K562 (cell line): ENCODE data around the gene MCEE. TPM values are rescaled to one million over a fixed set of nuclear protein-coding genes. Genes with fewer than 3 reads are reported as not detected.

ENCODE experiments used
- CBX1 ChIP-seq: sonication (generic); IDR thresholded peaks from 2 replicates; pipeline ENCODE4 v1.6.1; 2016; ENCODE audit warnings: antibody characterized with exemption, low read depth, mild to moderate bottlenecking
- COPS2 ChIP-seq: fragments of 450-650 bp; conservative IDR thresholded peaks from 2 replicates; pipeline ENCODE4 v1.6.1; 2016; ENCODE audit warnings: mild to moderate bottlenecking, moderate library complexity
- EHMT2 ChIP-seq: fragments of 450-650 bp; IDR thresholded peaks from 2 replicates; pipeline ENCODE4 v1.6.1; 2018; ENCODE audit warnings: antibody characterized with exemption
- HCFC1 ChIP-seq: IDR thresholded peaks from 2 replicates; pipeline ENCODE4 v1.6.1; 2012; ENCODE audit warnings: low read depth, low read length, improper control_type of control experiment
- HMGN3 ChIP-seq: IDR thresholded peaks from 2 replicates; pipeline ENCODE4 v1.6.1; 2011; ENCODE audit warnings: borderline replicate concordance, low read depth, mild to moderate bottlenecking, mixed read lengths, low read length; ENCODE audit not compliant: insufficient read length; ENCODE audit errors: extremely low read depth
- MEIS2 ChIP-seq: fragments of 450-650 bp; IDR thresholded peaks from 2 replicates; pipeline ENCODE4 v1.6.1; 2014; ENCODE audit warnings: mild to moderate bottlenecking; ENCODE audit not compliant: partially characterized antibody
- MTA3 ChIP-seq: fragments of 450-650 bp; formaldehyde crosslinking; IDR thresholded peaks from 2 replicates; pipeline ENCODE4 v1.6.1; 2017; ENCODE audit warnings: mild to moderate bottlenecking, borderline replicate concordance
- MYC ChIP-seq, 2 experiments: fragments of 250-450 bp in 1 of 2; sonication (Bioruptor Pico) in 1 of 2; IDR thresholded peaks; 2 replicates each; pipeline versions ENCODE4 v1.5.1 to v1.6.1; 2012 to 2021; ENCODE audit warnings: low read depth in 2 of 2, borderline replicate concordance in 1 of 2, improper control_type of control experiment in 1 of 2, low read length in 1 of 2, mild to moderate bottlenecking in 1 of 2, moderate library complexity in 1 of 2
- POLR2G ChIP-seq: fragments of 200-400 bp; formaldehyde crosslinking; IDR thresholded peaks from 2 replicates; pipeline ENCODE4 v1.6.1; 2017; ENCODE audit warnings: low read depth, mild to moderate bottlenecking, antibody characterized with exemption, low read length, moderate library complexity
- POU5F1 ChIP-seq: fragments of 150-350 bp; IDR thresholded peaks from 2 replicates; pipeline ENCODE4 v1.6.1; 2014; ENCODE audit warnings: borderline replicate concordance, low read length, low read depth, mild to moderate bottlenecking; ENCODE audit not compliant: partially characterized antibody
- RFX7 ChIP-seq: fragments of 250-450 bp; sonication (Bioruptor Pico); IDR thresholded peaks from 2 replicates; pipeline ENCODE4 v1.5.1; 2021; ENCODE audit warnings: mild to moderate bottlenecking
- RNF2 ChIP-seq: sonication (generic); IDR thresholded peaks from 2 replicates; pipeline ENCODE4 v1.6.1; 2016
- SIN3A ChIP-seq, 2 experiments: fragments of 150-350 bp in 1 of 2; IDR thresholded peaks; 2 replicates each; pipeline ENCODE4 v1.6.1; 2011 to 2016; ENCODE audit warnings: borderline replicate concordance in 2 of 2, low read depth in 2 of 2, low read length in 2 of 2, mild to moderate bottlenecking in 2 of 2, moderate library complexity in 2 of 2; ENCODE audit not compliant: control insufficient read depth in 1 of 2
- TBL1XR1 ChIP-seq, 2 experiments: IDR thresholded peaks; 2 replicates each; pipeline ENCODE4 v1.6.1; 2012; ENCODE audit warnings: improper control_type of control experiment in 2 of 2, low read length in 2 of 2, mild to moderate bottlenecking in 1 of 2
- XRCC5 ChIP-seq: fragments of 200-400 bp; formaldehyde crosslinking; IDR thresholded peaks from 2 replicates; pipeline ENCODE4 v1.6.1; 2017; ENCODE audit warnings: low read depth, mild to moderate bottlenecking, low read length
- ZEB2 ChIP-seq: fragments of 450-650 bp; IDR thresholded peaks from 2 replicates; pipeline ENCODE4 v1.6.1; 2016
- polyA plus RNA-seq, 8 experiments: library from polyadenylated mRNA; depleted of rRNA in 4 of 8; stranded (reverse) in 5 of 8; unstranded in 3 of 8; fragments of >200 nt; fragmentation: Nextera tagmentation in 2 of 8; fragmentation: Illumina TruSeq in 1 of 8; extraction: Ambion mirVana in 2 of 8; extraction: Trizol in 1 of 8; gene quantifications; 2 replicates each; pipeline versions ENCODE4 v1.2.1 to v1.2.3, GENCODE V29; 2011 to 2014; ENCODE audit warnings: inconsistent platforms in 1 of 8, missing spikeins in 1 of 8
- total RNA-seq, 7 experiments: library from RNA; depleted of rRNA in 6 of 7; stranded (reverse); fragments of >200 nt in 6 of 7; fragmentation: Illumina TruSeq in 2 of 7; extraction: Trizol in 2 of 7; gene quantifications; 2 replicates each; pipeline versions ENCODE4 v1.2.1 to v1.2.3, GENCODE V29; 2011 to 2021; ENCODE audit warnings: low replicate concordance in 1 of 7
- TF ChIP-seq, protein P1 (sequence below), 2 experiments: fragments of 450-650 bp in 1 of 2; sonication (generic) in 1 of 2; formaldehyde crosslinking; conservative IDR thresholded peaks; 2 replicates each; pipeline versions ENCODE4 v1.4.0 to v1.8.1; 2020 to 2022; ENCODE audit warnings: mild to moderate bottlenecking in 1 of 2, missing genetic modification reagents in 1 of 2
- TF ChIP-seq, protein P2 (sequence below): fragments of 450-650 bp; IDR thresholded peaks from 2 replicates; pipeline ENCODE4 v1.6.1; 2016
- TF ChIP-seq, protein P3 (sequence below): fragments of 450-650 bp; formaldehyde crosslinking; IDR thresholded peaks from 2 replicates; pipeline ENCODE4 v1.4.0; 2020; ENCODE audit warnings: mild to moderate bottlenecking, moderate library complexity
- TF ChIP-seq, protein P4 (sequence below): fragments of 250-450 bp; sonication (Bioruptor Pico); IDR thresholded peaks from 2 replicates; pipeline ENCODE4 v1.5.0; 2021; ENCODE audit warnings: mild to moderate bottlenecking, moderate library complexity

The MCEE gene
- total and polyA plus RNA-seq, 9 of the 15 experiments (the other 6 are each of a cell fraction or from before 2014, with no cell fraction given) = 15.6 to 49.1 (median 24.5) TPM

DNA sequence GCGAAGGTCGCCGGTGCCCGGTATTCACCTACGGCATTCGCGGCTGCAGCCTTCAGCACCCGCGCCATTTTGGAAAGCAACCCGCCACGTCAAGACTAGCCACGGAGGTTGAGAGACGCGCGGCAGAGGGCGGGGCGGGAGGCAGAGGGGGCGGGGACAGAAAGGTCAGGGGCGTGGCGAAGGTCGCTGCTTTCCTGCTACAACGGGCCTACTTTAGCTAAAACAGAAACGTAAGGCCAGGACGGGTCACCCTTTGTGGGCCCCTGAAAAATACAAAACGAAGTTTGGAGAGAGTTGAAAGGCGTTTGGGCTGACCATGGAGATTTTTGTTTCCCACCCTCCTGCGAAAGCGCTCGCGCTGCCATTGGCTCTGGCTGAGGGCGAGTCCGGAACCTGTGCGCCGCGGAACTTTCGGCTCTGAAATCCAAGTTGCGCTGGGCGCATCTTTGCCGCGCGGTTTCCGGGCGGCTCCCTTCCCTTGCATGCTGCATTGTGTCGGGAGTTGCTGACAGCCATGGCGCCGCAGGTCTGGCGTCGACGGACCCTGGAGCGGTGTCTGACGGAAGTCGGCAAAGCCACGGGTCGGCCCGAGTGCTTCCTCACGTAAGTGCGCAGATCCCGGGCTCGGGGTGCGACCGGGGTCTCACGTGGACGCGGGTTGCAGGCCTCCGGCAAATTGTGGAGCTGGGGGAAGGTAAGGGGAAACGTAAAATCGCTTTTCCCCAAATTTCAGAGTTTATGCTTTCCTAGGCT lies at the start of gene MCEE, which contains the start of gene MPHOSPH10 (continued):
- TF ChIP-seq POLR2G (peak; percentile 96), POU5F1 (no peak), MEIS2 (peak; percentile 41), TBL1XR1 (IDR thresholded peaks at IDR 0.05; ENCODE audit: low read length in 2 of 2) (peak in 1 of 2 experiments; percentile 20; a peak in 1 of 4 replicates), ZEB2 (peak; percentile 98), SIN3A (IDR thresholded peaks at IDR 0.05; ENCODE audit: borderline replicate concordance in 2 of 2, control insufficient read depth in 1 of 2, low read depth in 2 of 2, low read length in 2 of 2) (peak; percentile 82 to 99; a peak in 3 of 4 replicates), HMGN3 (peak; percentile 83), HCFC1 (peak; percentile 90), COPS2 (no peak), XRCC5 (peak; percentile 81; the same call in 1 of the 2 replicates), MYC (IDR thresholded peaks at IDR 0.05; ENCODE audit: low read depth, low read length) (peak; percentile 96), MYC (CRISPR knock-in tag; IDR thresholded peaks at IDR 0.05; ENCODE audit: borderline replicate concordance, low read depth) (peak; percentile 92), EHMT2 (peak; percentile 50; the same call in 1 of the 2 replicates), RFX7 (CRISPR knock-in tag) (no peak), MTA3 (peak; percentile 23; the same call in 1 of the 2 replicates), RNF2 (peak; percentile 60), CBX1 (0 out of 2 replicates have a peak, but pooled peaks have one; percentile 26)
- TF ChIP-seq, protein P1, sequence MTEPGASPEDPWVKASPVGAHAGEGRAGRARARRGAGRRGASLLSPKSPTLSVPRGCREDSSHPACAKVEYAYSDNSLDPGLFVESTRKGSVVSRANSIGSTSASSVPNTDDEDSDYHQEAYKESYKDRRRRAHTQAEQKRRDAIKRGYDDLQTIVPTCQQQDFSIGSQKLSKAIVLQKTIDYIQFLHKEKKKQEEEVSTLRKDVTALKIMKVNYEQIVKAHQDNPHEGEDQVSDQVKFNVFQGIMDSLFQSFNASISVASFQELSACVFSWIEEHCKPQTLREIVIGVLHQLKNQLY (CRISPR knock-in tag; conservative IDR thresholded peaks at IDR 0.05) = 0 out of 4 replicates have a peak, but pooled peaks of 1 of the 2 experiments have one; percentile 67
- TF ChIP-seq, protein P2, sequence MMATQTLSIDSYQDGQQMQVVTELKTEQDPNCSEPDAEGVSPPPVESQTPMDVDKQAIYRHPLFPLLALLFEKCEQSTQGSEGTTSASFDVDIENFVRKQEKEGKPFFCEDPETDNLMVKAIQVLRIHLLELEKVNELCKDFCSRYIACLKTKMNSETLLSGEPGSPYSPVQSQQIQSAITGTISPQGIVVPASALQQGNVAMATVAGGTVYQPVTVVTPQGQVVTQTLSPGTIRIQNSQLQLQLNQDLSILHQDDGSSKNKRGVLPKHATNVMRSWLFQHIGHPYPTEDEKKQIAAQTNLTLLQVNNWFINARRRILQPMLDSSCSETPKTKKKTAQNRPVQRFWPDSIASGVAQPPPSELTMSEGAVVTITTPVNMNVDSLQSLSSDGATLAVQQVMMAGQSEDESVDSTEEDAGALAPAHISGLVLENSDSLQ = peak; percentile 62
- TF ChIP-seq, protein P3, sequence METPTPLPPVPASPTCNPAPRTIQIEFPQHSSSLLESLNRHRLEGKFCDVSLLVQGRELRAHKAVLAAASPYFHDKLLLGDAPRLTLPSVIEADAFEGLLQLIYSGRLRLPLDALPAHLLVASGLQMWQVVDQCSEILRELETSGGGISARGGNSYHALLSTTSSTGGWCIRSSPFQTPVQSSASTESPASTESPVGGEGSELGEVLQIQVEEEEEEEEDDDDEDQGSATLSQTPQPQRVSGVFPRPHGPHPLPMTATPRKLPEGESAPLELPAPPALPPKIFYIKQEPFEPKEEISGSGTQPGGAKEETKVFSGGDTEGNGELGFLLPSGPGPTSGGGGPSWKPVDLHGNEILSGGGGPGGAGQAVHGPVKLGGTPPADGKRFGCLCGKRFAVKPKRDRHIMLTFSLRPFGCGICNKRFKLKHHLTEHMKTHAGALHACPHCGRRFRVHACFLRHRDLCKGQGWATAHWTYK = peak; percentile 89; the same call in 1 of the 2 replicates
- TF ChIP-seq, protein P4, sequence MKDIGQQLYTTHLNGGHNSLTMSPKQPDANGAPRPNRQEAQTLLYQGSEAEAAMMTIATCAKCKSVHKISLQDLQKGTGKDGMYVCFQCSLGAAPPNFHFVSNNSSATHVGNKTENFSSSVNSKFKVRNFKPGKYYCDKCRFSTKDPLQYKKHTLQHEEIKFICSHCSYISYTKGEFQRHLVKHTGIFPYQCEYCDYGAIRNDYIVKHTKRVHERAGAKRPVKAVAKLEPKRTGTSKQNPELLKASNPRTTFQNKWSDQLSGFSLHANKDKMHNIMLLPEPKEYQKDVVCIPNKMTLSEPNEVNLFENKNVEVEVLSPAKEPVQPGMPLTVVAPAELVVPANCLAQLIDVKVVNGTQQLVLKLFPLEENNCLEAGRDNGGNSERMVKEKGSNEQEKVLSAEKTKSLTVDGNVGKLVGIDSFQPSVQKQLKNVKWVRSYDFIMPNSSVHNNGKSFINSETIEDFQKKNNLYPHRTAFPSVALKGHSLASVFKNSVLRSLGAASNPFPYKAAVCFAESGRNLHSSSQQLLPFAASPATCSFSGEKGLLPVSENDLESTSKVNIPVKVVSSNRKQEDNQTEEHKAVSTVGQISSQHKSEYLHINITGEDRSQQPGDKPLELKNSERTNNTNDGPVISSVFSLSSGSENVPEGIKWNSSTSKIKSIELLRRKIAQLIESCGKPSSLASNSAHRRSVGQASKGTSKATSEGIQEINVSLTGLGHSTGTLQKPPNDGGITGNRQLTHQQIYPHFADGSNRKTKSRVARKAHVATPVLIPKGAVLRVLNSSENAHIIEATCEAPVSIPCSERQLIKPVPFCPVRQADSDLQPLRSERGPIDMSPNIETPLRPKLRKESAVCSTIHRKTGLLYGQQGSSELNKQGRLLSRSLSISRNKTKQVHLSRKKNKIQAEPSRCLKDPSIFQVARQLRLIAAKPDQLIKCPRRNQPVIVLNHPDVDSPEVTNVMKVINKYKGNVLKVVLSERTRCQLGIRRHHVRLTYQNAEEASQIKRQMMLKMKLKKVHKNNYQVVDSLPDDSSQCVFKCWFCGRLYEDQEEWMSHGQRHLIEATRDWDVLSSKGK (CRISPR knock-in tag) = no peak
